T-cell (primary cell): Measurements from ENCODE around the gene ABCC9. TPM values are rescaled to one million over a fixed set of nuclear protein-coding genes. Genes with fewer than 3 reads are reported as not detected.

Experiments
- ATAC-seq, 4 experiments: fragments of 200-7000 bp in 3 of 4; fragments of 150-1000 bp in 1 of 4; cut with Tn5 transposase; replicated peaks in 1 of 4; 1 replicate in 3 of 4; 2 replicates in 1 of 4; pipeline ENCODE4 v1.10.0; 2021; ENCODE audit warnings: moderate library complexity in 3 of 4, mild to moderate bottlenecking in 2 of 4, moderate number of reproducible peaks in 1 of 4
- CTCF ChIA-PET, 2 donors: fragments of 300-600 bp; sonication (Branson Sonifier 250); formaldehyde crosslinking; loops; one replicate each; lab custom pipeline; 2022; ENCODE audit warnings: antibody characterized with exemption in 2 of 2; lab: Charles Lee
- POLR2A ChIA-PET, 2 donors: fragments of 300-600 bp; sonication (Branson Sonifier 250); formaldehyde crosslinking; loops; one replicate each; lab custom pipeline; 2022; ENCODE audit warnings: antibody characterized with exemption in 2 of 2; lab: Charles Lee
- DNase-seq, 35 experiments: peaks; one replicate each; pipeline versions ENCODE4 v3.0.0 to v3.0.0-alpha.2; 2013 to 2023
- H3K27ac ChIP-seq: one replicate; pipeline ENCODE4 v1.5.1; 2013; ENCODE audit warnings: low read length
- H3K27me3 ChIP-seq, 2 experiments: replicated peaks in 1 of 2; 1 replicate in 1 of 2; 2 replicates in 1 of 2; pipeline versions ENCODE4 v1.6.1 to v1.7.0; 2013; ENCODE audit warnings: low read length in 1 of 2, mixed read lengths in 1 of 2; ENCODE audit not compliant: control insufficient read depth in 2 of 2, insufficient read depth in 2 of 2; ENCODE audit errors: extremely low read depth in 1 of 2
- H3K36me3 ChIP-seq, 2 donors: 1 replicate in 1 of 2; 2 replicates in 1 of 2; pipeline versions ENCODE4 v1.6.1 to v1.7.0; 2013; ENCODE audit warnings: low read length in 1 of 2; ENCODE audit not compliant: control insufficient read depth in 2 of 2, insufficient read depth in 1 of 2; ENCODE audit errors: extremely low read depth in 1 of 2
- H3K4me1 ChIP-seq, 2 experiments: 1 replicate in 1 of 2; 2 replicates in 1 of 2; pipeline versions ENCODE4 v1.6.1 to v1.7.0; 2013; ENCODE audit warnings: low read length in 2 of 2, mixed read lengths in 1 of 2; ENCODE audit not compliant: insufficient read depth in 2 of 2, control insufficient read depth in 1 of 2; ENCODE audit errors: extremely low read depth in 1 of 2
- H3K4me3 ChIP-seq, 2 donors: 1 replicate in 1 of 2; 2 replicates in 1 of 2; pipeline versions ENCODE4 v1.5.1 to v1.7.0; 2013; ENCODE audit warnings: mild to moderate bottlenecking in 2 of 2, low read length in 1 of 2, moderate library complexity in 1 of 2; ENCODE audit not compliant: control insufficient read depth in 1 of 2; ENCODE audit errors: extremely low read depth in 1 of 2
- H3K9me3 ChIP-seq: 2 replicates; pipeline ENCODE4 v1.7.0; 2013
- H3K27ac Mint-ChIP-seq, 2 donors: one replicate each; pipeline ENCODE4 v1.8.0; 2020 to 2021; ENCODE audit warnings: mild to moderate bottlenecking in 2 of 2, mixed read lengths in 2 of 2
- H3K27me3 Mint-ChIP-seq, 2 donors: one replicate each; pipeline ENCODE4 v1.8.0; 2021 to 2022; ENCODE audit warnings: mixed read lengths in 2 of 2
- H3K36me3 Mint-ChIP-seq: one replicate; pipeline ENCODE4 v1.8.0; 2021; ENCODE audit warnings: mixed read lengths
- H3K4me1 Mint-ChIP-seq, 3 donors: one replicate each; pipeline ENCODE4 v1.8.0; 2020 to 2022; ENCODE audit warnings: mixed read lengths in 3 of 3, mild to moderate bottlenecking in 1 of 3
- H3K4me3 Mint-ChIP-seq, 3 donors: one replicate each; pipeline ENCODE4 v1.8.0; 2020 to 2022; ENCODE audit warnings: mild to moderate bottlenecking in 3 of 3, mixed read lengths in 3 of 3, moderate library complexity in 3 of 3
- H3K9me3 Mint-ChIP-seq, 3 donors: one replicate each; pipeline ENCODE4 v1.8.0; 2020 to 2022; ENCODE audit warnings: mixed read lengths in 3 of 3
- WGBS: methylation state at CpG from one replicate; pipeline ENCODE4 v1.1.5; 2013; ENCODE audit warnings: missing lambda C conversion rate; ENCODE audit not compliant: insufficient coverage; 5-methylcytosine and 5-hydroxymethylcytosine counted together
- total RNA-seq, 35 experiments: library from RNA in 6 of 35; stranded (reverse) in 6 of 35; fragments of 120-200 nt in 1 of 35; gene quantifications; one replicate each; pipeline versions ENCODE4 v1.2.1 to v1.2.4 and lab custom pipeline; 2013 to 2026

Gene ABCC9
- total RNA-seq, 5 donors from 2014 or later (not counting 1 experiment from before 2014, with no cell fraction given): 0.06 to 0.10 (median 0.09) TPM; not detected in 2

DNA sequence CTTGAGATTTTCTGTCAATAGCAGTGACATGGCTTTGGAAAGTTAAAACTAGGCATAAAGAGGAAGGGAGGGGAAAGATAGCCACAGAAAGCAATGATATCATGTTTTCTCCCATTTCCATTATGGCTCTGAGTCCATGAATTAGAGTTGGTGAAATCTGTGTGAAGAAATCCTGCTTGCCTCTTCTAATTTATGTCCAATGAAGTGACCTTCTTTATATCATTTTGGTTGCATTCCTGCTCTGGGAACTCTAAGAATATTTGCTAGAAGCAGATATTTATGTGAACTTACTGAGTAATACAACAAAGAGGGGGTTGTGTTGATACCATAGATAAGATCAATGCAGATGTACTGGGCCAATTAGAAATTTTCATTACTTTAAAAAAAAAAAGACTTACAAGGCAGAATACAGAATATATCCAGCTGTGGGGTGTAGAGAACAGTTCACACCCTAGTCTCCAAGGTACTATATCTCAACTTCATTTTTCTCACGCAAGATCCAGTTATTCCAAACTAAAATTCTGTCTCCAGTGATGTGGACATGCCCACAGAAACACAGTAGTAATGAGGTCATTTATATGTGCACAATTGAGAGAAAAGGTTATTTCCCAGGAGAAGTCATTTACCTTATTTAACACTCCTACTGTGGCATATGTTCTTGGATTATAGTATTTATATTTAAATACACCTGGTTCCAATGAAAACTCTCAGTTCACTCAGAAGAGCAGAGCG lies 115.2 kb downstream of the ABCC9 start:
- H3K36me3 Mint-ChIP-seq: no peaks in the 10 kb centered on the region
- no peak overlapping the region for H3K4me3 Mint-ChIP-seq
- H3K4me1 ChIP-seq: no peaks in the 10 kb centered on the region
- no peak for ATAC-seq
- CTCF ChIA-PET: no interaction called here
- no peaks in the 10 kb centered on the region for H3K4me1 Mint-ChIP-seq
- H3K9me3 Mint-ChIP-seq: no peaks in the 10 kb centered on the region
- no peaks in the 10 kb centered on the region for H3K36me3 ChIP-seq
- no peak overlapping the region for H3K27ac ChIP-seq
- H3K27me3 ChIP-seq: no peaks in the 10 kb centered on the region
- H3K27me3 Mint-ChIP-seq: peaks cover 6 to 7% of the 10 kb centered on the region in 2 donors
- H3K9me3 ChIP-seq: no peaks in the 10 kb centered on the region
- no CpG with 5 or more reads among the region's 2 CpGs for WGBS
- POLR2A ChIA-PET: no interaction called here
- no peak overlapping the region for H3K4me3 ChIP-seq
- DNase-seq: no peak
- no peak overlapping the region for H3K27ac Mint-ChIP-seq

DNA sequence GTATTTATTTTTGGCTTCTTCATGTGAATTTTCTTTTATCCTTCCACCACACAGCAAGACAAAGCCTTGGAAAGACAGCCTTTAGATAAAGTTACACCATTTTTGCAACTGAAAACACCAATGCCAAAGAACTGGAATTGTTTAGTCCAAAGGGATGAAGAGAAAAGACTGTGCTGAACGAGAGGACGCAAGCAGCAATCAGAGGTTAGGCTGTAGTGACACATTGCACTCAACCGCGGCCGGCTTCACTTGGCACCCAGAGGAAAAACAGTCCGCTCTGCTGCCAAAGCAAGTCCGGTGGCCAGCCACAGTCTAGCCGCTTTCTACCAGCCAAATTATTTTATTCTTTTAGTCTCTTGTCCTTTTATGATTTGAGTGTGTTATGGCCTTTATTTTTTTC lies 117.6 kb downstream of the ABCC9 start:
- H3K27ac ChIP-seq: no peak overlapping the region
- ATAC-seq (no peak), DNase-seq (no peak)
- Mint-ChIP-seq H3K27ac (no peak overlapping the region), H3K4me1 (no peaks in the 10 kb centered on the region), H3K27me3 (peaks cover 4 to 12% of the 10 kb centered on the region in 2 donors), H3K4me3 (no peak overlapping the region), H3K9me3 (no peaks in the 10 kb centered on the region), H3K36me3 (no peaks in the 10 kb centered on the region)
- H3K4me3 ChIP-seq: no peak overlapping the region
- POLR2A ChIA-PET: no interaction called here
- no CpG with 5 or more reads among the region's 8 CpGs for WGBS
- no peaks in the 10 kb centered on the region for H3K27me3 ChIP-seq
- H3K36me3 ChIP-seq: no peaks in the 10 kb centered on the region
- H3K9me3 ChIP-seq: no peaks in the 10 kb centered on the region
- H3K4me1 ChIP-seq: no peaks in the 10 kb centered on the region
- CTCF ChIA-PET: no interaction called here

DNA sequence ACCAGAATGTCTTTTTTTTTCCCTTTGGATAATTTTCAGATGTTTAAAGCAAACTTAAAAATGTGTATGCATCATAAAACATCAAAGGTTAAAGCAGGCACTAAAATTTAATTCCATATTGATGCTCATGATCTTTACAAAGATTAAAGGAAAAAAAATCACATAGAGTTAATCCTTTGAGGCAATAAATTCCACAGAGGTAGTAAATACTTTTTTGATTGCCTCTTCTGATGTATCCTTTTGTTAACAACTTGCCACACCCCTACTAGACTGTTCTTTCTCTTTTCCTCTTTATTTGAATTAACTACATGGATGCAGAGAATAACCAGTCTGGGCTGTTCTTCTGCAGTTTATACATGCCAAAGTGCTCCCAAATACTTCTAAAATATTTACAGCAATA lies 121.5 kb downstream of the ABCC9 start:
- no peak overlapping the region for H3K4me3 Mint-ChIP-seq
- Histone ChIP-seq H3K27me3 (no peaks in the 10 kb centered on the region), H3K36me3 (no peaks in the 10 kb centered on the region), H3K4me1 (no peaks in the 10 kb centered on the region), H3K9me3 (no peaks in the 10 kb centered on the region), H3K27ac (no peak overlapping the region), H3K4me3 (no peak overlapping the region)
- H3K9me3 Mint-ChIP-seq: no peaks in the 10 kb centered on the region
- ChIA-PET POLR2A (no interaction called here), CTCF (no interaction called here)
- ATAC-seq (no peak), DNase-seq (no peak)
- no peaks in the 10 kb centered on the region for H3K4me1 Mint-ChIP-seq
- no peaks in the 10 kb centered on the region for H3K36me3 Mint-ChIP-seq
- no peak overlapping the region for H3K27ac Mint-ChIP-seq
- H3K27me3 Mint-ChIP-seq: peaks cover 2 to 16% of the 10 kb centered on the region in 2 donors

DNA sequence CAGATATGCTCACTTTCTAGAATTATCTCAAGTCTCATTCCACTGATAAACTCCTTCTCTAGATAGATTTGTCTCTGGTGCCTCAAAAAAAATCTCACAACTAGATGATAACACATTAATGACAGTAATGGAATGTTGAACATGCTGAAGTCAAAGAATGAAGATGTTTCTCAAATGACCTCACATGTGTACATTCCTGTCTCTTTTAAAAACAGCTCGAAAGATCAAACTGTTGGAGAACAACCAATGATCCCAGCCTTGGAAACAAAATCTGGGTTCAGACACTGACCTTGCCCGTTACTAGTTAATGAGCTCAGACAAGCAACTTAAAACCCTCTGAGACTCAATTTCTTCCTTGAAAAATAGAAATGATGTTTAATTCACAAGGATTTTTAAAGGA lies 122.0 kb downstream of the ABCC9 start:
- Histone ChIP-seq H3K27ac (no peak overlapping the region), H3K9me3 (no peaks in the 10 kb centered on the region), H3K27me3 (no peaks in the 10 kb centered on the region), H3K4me1 (no peaks in the 10 kb centered on the region), H3K36me3 (no peaks in the 10 kb centered on the region), H3K4me3 (no peak overlapping the region)
- Mint-ChIP-seq H3K27me3 (peaks cover 0 to 16% of the 10 kb centered on the region in 2 donors), H3K36me3 (no peaks in the 10 kb centered on the region), H3K4me1 (no peaks in the 10 kb centered on the region), H3K9me3 (no peaks in the 10 kb centered on the region), H3K4me3 (no peak overlapping the region), H3K27ac (no peak overlapping the region)
- ChIA-PET CTCF (no interaction called here), POLR2A (interaction anchor here in 1 of 2 donors (0.7 kb wide), 1 partner anchor 17 kb away, joined by 6 read pairs; no protein-coding TSS in a partner anchor)
- no peak for DNase-seq
- 60% methylated on average over 1 of the region's 2 CpGs for WGBS
- no peak for ATAC-seq

DNA sequence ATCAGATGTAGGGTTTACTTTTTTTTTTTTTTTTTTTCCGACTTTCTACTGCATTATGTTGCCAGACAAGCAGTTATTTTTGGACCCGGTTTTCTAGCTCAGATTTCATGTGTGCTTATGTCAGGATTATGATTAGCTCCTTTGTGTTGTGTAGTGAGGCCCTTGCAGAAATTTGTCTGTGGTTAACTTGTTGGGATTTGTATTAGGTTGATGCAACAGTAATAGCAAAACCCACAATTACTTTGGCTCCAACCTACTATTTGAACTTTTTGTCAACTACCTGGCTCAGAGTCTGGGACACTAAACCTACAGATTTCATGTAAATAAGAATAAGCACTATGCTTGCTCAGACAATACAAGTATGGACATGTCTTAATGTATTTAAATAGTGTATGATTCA lies 122.6 kb downstream of the ABCC9 start:
- H3K9me3 Mint-ChIP-seq: no peaks in the 10 kb centered on the region
- H3K4me3 ChIP-seq: no peak overlapping the region
- no CpG with 5 or more reads among the region's 2 CpGs for WGBS
- no peaks in the 10 kb centered on the region for H3K36me3 Mint-ChIP-seq
- no peak overlapping the region for H3K27ac Mint-ChIP-seq
- H3K27me3 Mint-ChIP-seq: peaks cover 0 to 16% of the 10 kb centered on the region in 2 donors
- CTCF ChIA-PET: interaction anchor here in 1 of 2 donors (0.7 kb wide), 1 partner anchor 9 kb away, joined by 4 read pairs; no protein-coding TSS in a partner anchor
- no peaks in the 10 kb centered on the region for H3K27me3 ChIP-seq
- ATAC-seq: no peak
- no peak for DNase-seq
- no peak overlapping the region for H3K27ac ChIP-seq
- no peaks in the 10 kb centered on the region for H3K36me3 ChIP-seq
- H3K9me3 ChIP-seq: no peaks in the 10 kb centered on the region
- POLR2A ChIA-PET: interaction anchor here in 1 of 2 donors (0.6 to 0.7 kb wide), 2 partner anchors 17 to 50 kb away, joined by 4 to 6 read pairs; no protein-coding TSS in a partner anchor
- no peak overlapping the region for H3K4me3 Mint-ChIP-seq
- no peaks in the 10 kb centered on the region for H3K4me1 Mint-ChIP-seq
- H3K4me1 ChIP-seq: no peaks in the 10 kb centered on the region

DNA sequence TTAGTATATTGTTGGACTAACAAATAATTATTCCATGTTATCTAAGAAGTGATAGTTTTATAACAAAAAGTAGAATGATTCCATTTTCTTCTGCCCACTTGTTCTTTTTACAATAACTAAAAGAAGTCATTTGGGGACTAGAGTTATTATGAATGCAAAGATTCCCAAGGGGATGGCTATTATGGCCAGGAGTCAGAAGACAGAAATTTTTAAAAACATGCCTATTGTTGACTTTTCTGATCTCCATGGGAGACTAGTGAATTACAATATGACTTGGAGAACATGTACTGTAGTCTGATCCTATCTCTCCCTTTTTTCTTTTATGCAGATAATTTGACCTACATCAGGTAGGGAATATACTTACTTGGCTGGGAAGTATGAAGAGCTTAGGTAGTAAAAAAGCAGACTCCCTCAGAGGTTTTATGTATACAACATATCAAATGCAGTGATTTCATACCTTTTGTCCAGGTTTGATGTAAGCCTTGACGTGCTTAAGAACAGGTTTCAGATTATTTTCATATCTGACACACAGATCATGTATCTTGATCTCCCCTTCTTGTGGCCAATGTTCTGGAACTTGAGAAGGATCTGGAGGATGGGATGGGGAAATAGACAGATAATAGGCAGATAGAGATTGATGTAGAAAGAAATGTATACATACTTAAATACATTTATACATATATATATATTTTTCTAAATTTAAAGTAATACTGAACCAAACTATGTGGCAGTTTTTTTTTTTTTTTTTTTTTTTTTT lies 125.7 kb downstream of the ABCC9 start:
- H3K27ac Mint-ChIP-seq: no peak overlapping the region
- Histone ChIP-seq H3K27ac (no peak overlapping the region), H3K4me1 (no peaks in the 10 kb centered on the region), H3K36me3 (no peaks in the 10 kb centered on the region), H3K9me3 (no peaks in the 10 kb centered on the region), H3K4me3 (no peak overlapping the region), H3K27me3 (no peaks in the 10 kb centered on the region)
- ChIA-PET POLR2A (no interaction called here), CTCF (no interaction called here)
- ATAC-seq: no peak
- peaks cover 0 to 12% of the 10 kb centered on the region in 2 donors for H3K27me3 Mint-ChIP-seq
- H3K4me3 Mint-ChIP-seq: no peak overlapping the region
- no peaks in the 10 kb centered on the region for H3K36me3 Mint-ChIP-seq
- DNase-seq: no peak
- no peaks in the 10 kb centered on the region for H3K4me1 Mint-ChIP-seq
- peaks cover under 1 to 3% (median 2%) of the 10 kb centered on the region in 3 donors for H3K9me3 Mint-ChIP-seq
- no CpG with 5 or more reads among the region's 1 CpG for WGBS
